ENCODE results near the gene ABL1.

ABL1 gene

DNA sequence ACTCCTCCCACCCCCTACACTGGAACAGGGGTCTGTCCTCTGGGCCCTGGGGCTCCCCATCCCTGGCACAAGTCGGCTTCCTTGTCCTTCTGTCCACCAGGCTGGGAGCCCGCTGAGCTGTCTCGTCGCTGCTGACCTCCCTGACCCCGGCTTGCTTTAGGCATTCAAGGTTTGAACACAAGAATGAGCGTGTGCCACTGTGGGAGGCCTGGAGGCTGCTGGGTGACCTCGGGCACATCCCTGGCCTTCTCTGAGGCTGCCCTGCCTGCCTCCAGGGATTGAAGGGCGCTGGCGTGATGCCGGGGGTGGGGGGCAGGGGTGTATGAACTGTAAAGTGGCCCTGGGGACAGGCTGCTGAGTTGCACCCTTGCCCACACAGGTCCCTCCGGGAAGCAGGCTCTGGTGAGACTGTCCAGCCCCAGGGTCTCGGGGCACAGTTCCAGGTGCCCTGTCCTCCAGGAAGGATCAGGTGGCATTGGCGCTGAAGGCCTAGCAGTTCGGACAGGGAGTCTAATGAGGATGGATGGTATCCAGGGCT is 85.8 kb downstream of the ABL1 start:
- DNase-seq: no peak

DNA sequence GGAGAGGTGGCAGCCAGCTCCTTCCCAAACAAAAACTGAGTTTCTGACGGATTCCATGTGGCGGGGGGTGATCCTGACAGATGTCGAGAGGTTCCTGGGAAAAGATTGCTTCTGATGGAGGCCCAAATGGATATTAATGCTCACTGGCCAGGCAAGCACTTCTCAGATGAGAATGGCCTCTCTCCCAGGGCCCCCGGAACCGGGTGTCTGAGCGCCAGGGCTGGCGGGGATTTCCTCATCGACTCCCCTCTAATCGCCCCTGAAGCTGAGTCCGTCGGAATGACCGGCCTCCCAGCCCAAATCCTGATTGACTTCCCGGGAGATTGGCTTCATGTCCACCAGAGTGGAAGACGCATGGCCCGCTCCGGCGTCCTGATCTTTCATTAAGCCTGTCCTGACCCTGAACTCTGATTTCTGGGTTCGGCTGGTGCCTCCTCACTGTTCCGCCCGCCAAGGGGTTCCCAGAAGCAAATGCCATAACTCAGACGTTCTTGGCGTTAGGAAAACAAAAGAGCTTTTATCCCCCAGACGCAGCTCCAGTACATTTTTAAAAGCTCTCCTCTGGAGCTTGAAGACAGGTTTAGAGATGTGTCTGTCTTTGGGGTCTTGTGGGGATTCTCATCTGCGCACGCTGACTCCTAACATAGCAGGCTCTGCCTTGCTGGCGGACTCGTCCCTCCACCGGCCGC is 86.4 kb downstream of the ABL1 start:
- no peak for DNase-seq

DNA sequence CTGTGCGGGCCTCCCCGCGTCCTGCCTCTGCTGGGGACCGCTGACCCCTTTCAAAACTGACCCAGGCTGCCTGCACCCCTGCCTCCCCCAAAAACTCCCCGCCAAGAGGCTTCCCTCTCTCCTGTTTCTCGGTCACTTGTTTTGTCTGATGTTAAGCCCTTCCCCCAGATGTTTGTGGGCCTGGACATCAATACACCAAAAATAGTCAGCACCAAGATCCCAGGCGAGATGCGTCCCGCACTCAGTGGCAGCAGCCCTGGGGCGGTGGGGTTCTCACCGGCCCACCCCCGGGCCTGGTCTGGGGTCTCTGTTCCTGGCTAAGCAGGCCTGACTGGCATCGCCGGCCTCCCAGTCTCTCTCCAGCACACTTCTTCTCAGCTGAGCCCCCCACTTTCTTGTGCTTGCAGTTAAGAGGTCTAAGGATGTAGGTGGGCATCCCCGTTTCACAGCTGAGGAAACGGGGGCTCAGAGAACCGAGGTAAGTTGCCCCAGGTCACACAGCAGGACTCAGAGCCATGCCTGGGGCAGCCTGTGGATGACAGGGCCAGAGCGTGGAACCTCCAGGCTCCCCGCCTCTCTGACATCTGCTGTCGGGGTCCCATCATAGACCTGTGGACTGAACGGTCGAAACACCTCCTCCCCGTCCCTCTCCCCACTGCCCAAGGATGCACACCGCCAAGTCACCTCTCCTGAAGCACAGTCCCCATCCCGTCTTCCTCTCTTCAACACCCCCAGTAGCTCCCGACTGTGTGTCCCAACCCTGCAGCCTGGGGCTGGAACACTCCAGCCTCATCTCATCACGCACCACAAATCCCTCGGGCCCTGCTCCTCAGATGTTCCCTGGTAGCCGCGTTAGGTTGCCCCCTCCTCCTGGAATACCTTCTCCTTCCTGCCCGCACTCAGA is 87.2 kb downstream of the ABL1 start:
- no peak for DNase-seq

DNA sequence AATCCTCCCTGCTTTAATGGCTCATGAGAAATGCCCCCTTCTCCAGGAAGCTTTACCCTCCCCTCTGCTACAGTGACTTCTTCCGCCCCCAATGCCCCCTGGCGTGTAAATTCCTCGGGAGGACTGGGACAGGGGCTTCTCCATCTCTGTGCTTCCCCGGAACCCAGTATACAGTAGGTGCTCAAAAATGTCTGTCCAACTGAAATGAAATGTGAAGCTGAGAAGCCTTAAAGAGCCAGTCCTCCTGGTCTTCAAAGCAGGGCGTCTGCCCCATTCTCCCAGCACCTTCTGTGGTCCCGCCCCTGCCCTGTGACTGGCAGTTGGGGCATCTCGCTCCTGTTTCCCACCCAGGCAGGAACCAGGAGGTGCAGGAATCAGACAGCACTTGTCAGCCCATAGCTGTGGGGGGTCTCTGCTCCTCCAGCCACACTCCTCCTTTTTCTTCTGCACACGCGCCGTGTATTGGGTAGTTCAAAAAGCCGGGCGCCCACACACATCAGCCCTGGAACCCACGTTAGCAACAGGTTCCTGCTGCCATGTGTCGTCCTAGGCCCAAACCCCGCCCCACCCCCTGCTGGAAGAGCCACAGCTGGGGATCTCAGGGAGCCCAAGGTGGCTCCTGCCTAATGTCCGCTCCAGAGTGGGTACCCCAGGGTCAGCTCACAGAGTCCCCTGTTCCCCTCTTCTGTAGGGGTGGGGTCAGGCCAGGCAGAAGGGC is 88.0 kb downstream of the ABL1 start:
- DNase-seq: no peak

DNA sequence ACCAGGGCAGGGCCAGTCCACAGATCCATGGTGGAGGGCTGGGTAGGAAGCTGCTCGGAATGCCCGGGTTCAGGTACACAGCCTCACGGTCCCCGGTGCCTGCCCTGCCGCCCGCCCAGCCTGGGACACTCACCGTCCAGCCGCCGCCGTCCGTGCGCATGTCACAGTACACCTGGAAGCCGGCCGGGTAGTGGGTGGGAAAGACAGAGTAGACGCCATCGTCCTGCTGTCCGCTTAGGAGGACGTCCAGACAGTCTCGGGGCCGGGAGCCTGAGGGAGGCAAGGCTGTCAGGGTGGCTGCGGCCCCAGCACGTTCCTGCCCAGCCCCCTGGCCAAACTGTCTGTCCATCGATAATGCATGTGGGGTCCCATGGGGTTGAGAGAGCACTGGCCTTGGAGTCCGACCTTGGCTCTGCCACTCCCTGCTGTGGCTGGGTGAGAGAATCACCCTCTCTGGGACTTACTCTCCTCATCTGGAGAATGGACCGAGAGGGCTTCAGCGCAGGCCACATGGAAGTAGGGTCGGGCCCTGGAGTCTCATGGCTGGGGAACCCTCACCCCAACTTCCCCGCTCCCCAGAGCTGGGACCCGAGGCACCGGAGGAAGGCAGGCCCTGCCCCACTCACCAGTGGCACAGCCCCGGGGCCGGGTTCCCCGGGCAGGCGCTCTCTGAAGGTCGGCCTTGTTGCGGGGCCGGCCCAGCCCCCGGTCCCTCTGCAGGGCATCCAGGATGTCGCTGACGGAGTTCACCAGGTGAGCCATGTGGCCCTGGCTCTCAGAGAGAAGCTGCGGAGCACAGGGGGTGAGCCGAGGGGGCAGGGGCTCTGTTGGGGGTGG is 88.8 kb downstream of the ABL1 start:
- no peak for DNase-seq

DNA sequence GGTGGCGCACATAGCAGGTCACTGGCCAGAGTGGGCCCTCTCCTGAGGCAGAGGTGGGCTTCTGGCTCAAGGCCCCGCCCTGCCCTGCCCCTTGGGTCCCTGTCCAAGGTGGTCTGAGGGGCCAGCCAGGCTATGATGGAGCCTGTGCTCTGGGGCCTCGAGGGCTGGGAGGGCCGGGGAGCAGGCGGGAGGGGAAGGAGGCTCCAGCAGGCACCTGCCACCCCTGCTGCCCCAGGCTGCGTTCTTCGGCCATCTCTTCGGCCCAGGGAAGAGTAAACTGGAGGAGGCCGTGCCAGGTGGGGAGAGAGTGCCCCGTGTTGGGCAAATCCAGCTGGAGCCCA is 89.4 kb downstream of the ABL1 start:
- no peak for DNase-seq

DNA sequence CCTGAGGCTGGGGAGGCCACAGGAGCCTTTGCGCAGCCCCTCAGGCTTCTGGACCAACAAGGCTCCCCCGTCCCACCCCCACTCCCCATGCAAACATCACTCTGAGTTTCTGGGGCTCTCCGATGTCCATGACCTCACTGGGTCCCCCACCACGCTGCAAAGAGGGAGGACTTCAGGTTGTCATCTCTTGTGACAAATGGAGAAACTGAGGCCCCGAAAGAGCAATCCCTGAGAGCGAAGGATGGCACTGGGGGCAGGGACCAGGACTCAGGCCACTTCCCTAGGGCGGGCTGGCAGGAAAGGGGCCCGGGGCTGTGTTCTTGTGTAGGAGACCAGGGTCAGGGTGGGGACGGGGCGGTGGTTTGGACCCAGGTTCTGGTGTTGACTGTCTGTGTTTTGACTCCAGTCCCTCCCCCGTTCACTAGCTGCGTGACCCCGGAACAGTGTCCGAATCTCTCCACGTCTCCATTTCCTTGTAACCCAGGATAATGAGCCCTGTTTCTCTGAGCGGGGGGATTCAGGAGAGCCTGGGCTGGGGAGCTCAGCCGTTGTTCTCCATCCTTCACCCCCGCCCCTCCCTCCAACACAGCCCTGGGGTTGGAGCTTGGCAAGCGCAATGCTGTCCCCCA is 90.1 kb downstream of the ABL1 start:
- DNase-seq: no peak

DNA sequence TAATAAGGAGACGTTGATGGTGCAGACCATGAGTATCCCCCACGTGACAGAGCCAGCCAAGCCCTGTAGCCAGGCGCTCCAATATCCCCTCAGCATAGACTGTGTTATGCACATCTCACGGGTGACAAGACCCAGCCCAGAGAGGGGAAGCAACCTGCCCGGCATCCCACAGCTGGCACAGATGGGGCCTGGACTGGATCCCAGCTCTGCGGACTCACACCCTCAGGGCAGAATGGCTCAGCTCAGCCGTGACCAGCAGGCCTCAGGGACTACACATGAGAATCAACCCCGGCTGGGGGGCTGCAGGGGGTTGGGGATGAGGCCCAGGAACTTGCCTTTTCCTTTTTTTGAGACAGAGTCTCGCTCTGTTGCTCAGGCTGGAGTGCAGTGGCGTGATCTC is 92.3 kb downstream of the ABL1 start:
- no peak for DNase-seq

DNA sequence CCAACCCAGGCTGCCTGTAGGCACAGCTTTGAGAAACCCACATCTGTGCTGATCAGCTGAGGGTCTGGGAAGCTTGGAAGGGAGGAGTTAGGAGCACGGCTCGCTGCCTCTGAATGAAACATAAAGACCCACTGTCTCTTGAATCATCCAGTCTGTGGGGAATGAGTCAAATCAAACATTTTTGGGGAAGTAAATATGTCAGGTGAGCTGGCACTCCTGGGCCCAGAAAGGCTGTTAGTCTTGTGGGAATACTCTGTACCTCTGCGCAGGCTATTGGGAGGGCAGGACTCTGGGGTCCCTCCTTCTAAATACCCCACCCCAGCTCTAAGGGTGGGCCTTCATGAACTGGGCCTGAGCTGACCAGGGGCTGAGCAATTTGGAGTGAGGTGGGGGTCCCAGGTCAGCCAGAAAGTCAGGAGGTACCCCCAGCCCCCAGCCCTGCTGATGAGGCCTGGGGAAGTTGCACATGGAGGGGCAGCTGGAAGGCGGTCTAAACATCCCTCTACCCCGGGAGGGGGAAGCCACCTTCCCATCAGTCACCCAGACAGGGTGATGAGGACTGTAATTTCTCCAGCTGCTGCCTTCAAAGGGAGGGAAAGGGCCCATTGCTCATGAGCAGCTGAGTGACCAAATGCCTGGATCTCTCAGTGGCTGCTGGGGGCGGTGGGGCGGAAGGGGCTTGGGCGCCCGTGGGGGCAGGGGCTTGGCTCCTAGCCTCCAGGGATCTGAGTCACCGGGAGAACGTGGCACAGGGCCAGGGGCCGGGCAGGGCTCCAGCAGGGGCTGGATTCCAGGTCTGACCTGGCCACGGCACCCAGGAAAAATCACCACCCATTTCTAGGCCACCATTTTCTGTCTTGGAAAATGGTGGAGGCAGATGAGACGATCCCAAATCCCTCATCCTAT is 93.2 kb downstream of the ABL1 start:
- DNase-seq: no peak

DNA sequence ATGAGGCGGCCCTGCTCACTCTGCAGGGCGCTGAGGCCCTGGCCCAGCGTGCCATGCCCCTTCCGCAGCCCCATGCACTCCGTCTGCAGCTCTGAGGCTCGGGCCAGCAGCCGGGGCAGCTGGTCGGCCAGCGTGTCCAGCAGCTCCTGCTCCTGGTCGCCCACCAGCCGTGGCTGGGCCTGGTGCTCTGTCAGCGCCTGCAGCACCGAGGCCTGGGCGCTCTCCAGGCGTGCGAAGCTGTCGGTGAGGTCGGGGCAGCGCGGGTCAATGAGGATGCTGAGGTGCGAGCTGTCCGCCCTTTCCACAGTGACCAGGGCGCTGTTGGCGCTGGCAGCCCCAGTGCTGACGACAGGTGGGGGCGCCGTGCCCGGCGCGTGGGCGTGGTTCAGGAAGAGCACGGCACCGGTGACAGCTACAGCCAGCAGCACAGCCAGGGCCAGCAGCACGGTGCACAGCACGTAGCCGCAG is 94.6 kb downstream of the ABL1 start:
- no peak for DNase-seq

DNA sequence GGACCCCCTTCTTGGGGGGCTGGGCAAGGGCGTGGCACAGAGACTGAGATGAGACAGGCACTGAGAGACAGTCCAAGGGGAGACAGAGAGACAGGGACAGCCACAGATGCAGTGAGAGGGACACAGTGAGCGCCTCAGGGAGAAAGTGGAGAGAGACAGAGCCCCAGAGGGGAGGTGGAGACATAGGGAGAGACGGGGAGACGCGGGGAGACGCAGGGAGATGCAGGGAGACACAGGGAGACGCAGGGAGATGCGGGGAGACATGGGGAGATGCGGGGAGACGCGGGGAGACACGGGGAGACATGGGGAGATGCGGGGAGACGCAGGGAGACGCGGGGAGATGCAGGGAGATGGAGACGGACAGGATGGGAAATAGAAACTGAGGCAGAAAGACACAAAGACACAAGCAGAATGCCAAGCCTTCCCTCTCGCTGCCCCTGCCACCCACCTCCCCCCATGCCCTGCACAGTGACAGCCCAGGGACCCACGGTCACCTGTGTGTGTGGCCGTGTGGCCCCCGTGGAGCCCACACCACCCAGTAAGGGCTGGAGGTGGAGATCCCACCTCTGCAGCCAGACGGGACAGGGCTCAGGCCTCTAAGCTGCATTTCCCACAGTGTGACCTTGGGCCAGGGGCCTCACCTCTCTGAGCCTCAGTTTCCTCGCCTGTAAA is 95.2 kb downstream of the ABL1 start:
- no peak for DNase-seq

DNA sequence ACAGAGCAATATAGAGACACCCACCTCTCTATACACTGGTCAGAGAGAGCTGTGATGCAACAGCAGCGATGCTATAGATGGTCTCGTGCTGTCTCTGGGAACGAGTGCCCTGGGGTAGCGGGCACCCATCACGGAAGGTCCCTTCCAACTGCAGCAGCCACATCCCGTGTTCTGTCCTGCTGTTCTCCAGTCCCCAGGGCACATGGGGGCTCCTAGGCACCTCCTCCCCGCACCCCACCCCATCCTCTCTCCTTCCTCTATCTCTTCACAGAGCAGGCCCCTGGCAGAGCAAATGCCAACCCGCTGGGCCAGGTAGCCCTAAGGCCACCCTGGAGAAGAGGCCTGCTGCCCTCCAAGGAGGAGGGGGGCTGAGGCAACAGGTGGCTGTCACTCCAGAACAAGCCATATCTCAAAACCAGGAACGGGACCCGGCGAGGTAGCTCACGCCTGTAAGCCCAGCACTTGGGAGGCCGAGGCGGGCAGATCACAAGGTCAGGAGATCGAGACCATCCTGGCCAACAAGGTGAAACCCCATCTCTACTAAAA is 95.8 kb downstream of the ABL1 start:
- DNase-seq: no peak

DNA sequence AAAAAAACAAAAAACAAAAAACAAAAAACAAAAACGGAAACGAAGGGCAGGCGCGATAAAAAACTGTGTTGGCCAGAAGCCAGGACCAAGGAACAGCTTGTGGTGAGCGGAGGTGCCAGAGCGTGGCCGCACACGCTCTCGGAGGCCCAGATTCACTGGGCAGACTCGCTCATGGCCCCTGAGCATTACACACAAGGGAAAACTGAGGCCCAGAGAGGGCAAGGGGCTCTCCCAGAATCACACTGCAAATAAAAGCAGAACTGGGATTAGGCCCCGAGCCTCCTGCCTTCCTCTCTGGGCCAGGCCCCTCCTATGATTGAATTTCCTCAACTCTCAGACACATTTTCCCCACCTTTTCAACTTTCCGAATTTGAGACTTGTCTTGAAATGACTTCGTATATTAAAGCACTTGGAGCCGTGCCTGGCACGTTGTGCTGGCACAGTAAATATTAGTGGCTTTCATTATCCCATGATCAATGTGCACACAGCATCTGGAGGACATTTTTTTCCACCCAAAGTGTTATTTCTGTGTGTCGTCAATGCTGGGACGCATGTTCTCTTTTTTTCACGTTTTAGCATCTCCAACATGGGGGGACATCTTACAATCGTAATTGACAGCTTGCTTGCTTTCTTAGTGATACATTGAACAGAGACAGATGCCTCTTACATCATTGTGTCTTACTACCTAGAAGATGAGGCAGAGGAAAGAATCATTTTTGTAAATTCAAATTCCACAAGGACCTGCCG is 96.6 kb downstream of the ABL1 start:
- no peak for DNase-seq

DNA sequence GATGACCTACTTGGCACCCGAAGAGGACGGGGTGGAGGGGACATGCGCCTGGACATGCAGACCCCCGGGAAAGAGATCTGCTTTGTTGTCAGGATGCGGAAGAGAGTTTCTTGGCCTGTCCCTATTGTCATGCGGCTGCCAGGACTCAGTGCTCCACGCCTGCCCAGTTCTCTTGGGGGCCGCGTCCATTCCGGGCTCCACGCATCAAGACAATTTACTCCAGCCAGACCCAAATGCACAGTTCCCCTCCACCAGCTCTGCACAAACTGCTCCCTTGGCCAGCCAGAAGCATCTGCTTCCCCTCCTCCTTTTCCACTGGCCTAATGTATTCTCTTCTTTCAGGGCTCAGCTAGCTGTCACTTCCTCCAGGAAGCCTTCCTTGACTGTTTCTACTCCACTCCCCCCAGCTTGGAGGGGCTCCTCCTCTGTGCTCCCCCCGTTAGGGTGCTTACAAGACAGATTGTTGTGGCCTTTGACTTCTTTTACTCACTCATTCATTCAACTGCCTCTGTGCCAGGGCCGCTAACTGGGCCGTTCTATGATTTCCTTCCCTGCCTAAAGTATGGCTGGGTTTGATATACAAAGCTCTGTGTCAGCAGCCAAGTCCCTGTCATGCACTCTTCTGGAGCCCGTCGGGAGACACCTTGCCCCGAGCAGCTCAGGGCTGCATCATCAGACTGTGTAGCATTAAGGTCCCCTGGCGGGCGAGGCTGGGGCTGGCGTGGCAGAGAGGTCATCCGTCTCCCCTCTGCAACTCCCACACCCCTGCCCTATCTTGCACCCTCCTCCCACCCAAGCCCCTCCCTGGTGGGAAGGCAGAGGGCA is 97.4 kb downstream of the ABL1 start:
- no peak for DNase-seq

DNA sequence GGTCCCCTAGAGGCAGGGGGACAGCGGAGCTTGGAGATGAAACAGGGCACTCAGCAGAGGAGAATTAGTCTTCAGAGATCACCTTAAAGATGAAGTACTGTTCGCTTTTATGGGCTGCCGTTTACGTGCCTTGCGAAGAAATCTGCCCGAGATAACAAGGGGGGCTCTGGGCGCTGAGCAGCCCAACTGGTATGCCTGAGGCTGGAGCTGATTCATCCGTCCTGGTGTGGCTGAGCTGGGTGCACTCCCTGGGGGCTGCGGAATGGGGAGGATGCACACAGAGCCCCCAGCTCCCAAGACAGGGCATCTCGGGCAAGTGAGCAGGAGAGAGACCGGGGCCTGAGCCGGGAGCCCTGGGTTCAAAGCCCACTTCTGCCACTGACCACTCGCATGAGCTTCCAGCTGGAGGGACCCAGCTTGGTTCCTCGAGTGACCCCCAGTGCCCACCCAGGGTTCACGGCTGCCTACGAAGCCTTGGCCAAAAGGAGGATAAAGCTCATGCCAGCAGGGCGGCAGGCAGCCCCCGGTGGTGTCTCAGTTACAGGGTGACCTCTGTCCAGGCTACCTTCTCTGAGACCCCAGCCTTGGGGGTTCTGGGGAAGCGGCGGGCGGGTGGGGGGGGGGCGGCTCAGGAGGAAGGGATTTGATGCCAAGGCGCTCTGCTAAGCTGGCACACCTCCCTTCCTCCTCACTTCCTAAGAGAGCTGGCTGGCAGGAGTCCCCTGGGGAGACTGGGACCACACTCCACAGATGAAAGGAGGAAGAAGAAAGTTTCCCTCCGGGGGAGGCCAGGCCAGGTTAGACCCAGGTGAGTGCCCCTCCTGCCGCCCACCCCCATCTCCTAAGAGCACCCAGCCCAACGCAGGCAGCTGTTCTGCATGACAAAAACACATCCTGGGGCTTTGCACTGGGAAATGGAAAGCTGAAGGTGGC is 98.3 kb downstream of the ABL1 start:
- DNase-seq: no peak

DNA sequence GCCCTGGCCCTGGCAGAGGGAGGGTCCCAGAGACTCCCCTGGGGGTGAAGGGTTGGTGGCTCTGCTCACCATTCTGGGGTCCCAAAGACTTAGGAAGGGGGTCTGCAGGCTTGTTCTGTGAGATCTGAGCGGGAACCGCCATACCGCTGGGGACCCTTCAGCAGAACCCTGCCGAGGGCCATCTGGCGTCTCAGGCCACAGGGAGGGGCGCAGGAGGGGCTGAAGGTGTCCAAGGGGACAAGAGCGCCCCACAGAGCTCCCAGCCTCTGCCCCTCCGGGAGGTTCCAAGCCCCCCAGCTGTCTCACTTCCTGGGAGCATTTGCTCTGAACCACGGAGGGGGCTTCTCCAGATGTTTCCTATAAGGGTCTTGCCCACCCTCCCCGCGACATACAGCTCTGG is 99.2 kb downstream of the ABL1 start:
- no peak for DNase-seq

Data from activated CD4-positive, alpha-beta T cell treated with anti-CD3 and anti-CD28 coated beads for 48 hours (primary cell).